ENCODE data around the gene CYTH1.

Gene CYTH1

GRCh38 chr17:78648293-78648692 is 133.8 kb downstream of the CYTH1 start:
- H3K9me3 ChIP-seq (ENCODE audit: control insufficient read depth, insufficient read depth, low read depth, low read length) = no peaks in the 10 kb centered on the region
- ChIA-PET CTCF (no interaction called here), POLR2A (no interaction called here)
- H3K4me1 ChIP-seq (ENCODE audit: control insufficient read depth, insufficient read depth, low read length) = no peaks in the 10 kb centered on the region
- H3K36me3 ChIP-seq (ENCODE audit: control insufficient read depth in 2 of 2, insufficient read depth in 1 of 2, low read length in 2 of 2) = no peaks in the 10 kb centered on the region
- no peak overlapping the region for H3K27ac ChIP-seq (ENCODE audit: extremely low read depth, low read depth, low read length)
- TF ChIP-seq BCL11B (tag by site-specific recombination; IDR thresholded peaks at IDR 0.05; ENCODE audit: low read depth) = no peak
- TF ChIP-seq ZNF521 (tag by site-specific recombination; IDR thresholded peaks at IDR 0.05) = no peak
- no peak for TF ChIP-seq ZSCAN30 (tag by site-specific recombination; IDR thresholded peaks at IDR 0.05)
- no peak for TF ChIP-seq ZNF561 (tag by site-specific recombination; IDR thresholded peaks at IDR 0.05; ENCODE audit: borderline replicate concordance)
- TF ChIP-seq ZBTB7A (tag by site-specific recombination; IDR thresholded peaks at IDR 0.05; ENCODE audit: low read depth) = no peak
- TF ChIP-seq ZNF132 (tag by site-specific recombination; IDR thresholded peaks at IDR 0.05; ENCODE audit: borderline replicate concordance) = no peak
- TF ChIP-seq ZNF514 (tag by site-specific recombination; IDR thresholded peaks at IDR 0.05) = no peak
- TF ChIP-seq ZNF416 (tag by site-specific recombination; IDR thresholded peaks at IDR 0.05) = no peak
- TF ChIP-seq ZSCAN4 (tag by site-specific recombination; IDR thresholded peaks at IDR 0.05) = no peak
- no peak for TF ChIP-seq ZNF248 (tag by site-specific recombination; IDR thresholded peaks at IDR 0.05)
- no peak for TF ChIP-seq PRDM6 (tag by site-specific recombination; IDR thresholded peaks at IDR 0.05)
- TF ChIP-seq ZBTB26 (tag by site-specific recombination; optimal IDR thresholded peaks at IDR 0.05) = no peak
- H3K4me3 ChIP-seq (ENCODE audit: low read depth, low read length) = no peak overlapping the region

DNA sequence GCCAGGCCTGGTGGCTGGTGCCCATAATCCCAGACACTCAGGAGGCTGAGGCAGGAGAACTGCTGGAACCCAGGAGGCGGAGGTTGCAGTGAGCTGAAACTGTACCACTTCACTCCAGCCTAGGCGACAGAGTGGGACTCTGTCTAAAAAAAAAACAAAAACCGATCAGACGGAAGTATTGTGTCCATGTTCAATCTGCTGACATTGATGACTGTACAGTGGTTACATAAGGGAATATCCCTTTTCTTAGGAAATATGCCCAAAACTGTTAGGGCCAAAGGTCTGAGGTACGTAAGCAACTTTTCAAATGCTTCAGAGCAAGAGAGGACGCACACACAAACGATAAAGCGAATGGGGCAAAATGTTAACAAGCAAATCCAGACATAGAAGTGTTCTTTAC is 135.0 kb downstream of the CYTH1 start:
- Histone ChIP-seq H3K4me1 (ENCODE audit: control insufficient read depth, insufficient read depth, low read length) (no peaks in the 10 kb centered on the region), H3K4me3 (ENCODE audit: low read depth, low read length) (no peak overlapping the region), H3K9me3 (ENCODE audit: control insufficient read depth, insufficient read depth, low read depth, low read length) (no peaks in the 10 kb centered on the region), H3K27ac (ENCODE audit: extremely low read depth, low read depth, low read length) (no peak overlapping the region), H3K36me3 (ENCODE audit: control insufficient read depth in 2 of 2, insufficient read depth in 1 of 2, low read length in 2 of 2) (no peaks in the 10 kb centered on the region)
- ChIA-PET CTCF (no interaction called here), POLR2A (no interaction called here)
- TF ChIP-seq ZNF585B (tag by site-specific recombination; IDR thresholded peaks at IDR 0.05) = no peak

GRCh38 chr17:78645421-78646295 is 136.4 kb downstream of the CYTH1 start:
- no peak overlapping the region for H3K27ac ChIP-seq (ENCODE audit: extremely low read depth, low read depth, low read length)
- H3K4me3 ChIP-seq (ENCODE audit: low read depth, low read length) = no peak overlapping the region
- H3K4me1 ChIP-seq (ENCODE audit: control insufficient read depth, insufficient read depth, low read length) = no peaks in the 10 kb centered on the region
- TF ChIP-seq ZNF341 (tag by site-specific recombination; IDR thresholded peaks at IDR 0.05; ENCODE audit: low read depth) (0 out of 2 replicates have a peak, but pooled peaks have one; percentile 23), HOXC10 (CRISPR knock-in tag; IDR thresholded peaks at IDR 0.05) (no peak)
- TF ChIP-seq, protein P1, sequence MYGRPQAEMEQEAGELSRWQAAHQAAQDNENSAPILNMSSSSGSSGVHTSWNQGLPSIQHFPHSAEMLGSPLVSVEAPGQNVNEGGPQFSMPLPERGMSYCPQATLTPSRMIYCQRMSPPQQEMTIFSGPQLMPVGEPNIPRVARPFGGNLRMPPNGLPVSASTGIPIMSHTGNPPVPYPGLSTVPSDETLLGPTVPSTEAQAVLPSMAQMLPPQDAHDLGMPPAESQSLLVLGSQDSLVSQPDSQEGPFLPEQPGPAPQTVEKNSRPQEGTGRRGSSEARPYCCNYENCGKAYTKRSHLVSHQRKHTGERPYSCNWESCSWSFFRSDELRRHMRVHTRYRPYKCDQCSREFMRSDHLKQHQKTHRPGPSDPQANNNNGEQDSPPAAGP (tag by site-specific recombination; IDR thresholded peaks at IDR 0.05) = 0 out of 2 replicates have a peak, but pooled peaks have one; percentile 41
- no peaks in the 10 kb centered on the region for H3K36me3 ChIP-seq (ENCODE audit: control insufficient read depth in 2 of 2, insufficient read depth in 1 of 2, low read length in 2 of 2)
- CTCF ChIA-PET = interaction anchor here (0.6 to 1.4 kb wide), 2 partner anchors 12 to 658 kb away, joined by 3 to 4 read pairs; no protein-coding TSS in a partner anchor
- H3K9me3 ChIP-seq (ENCODE audit: control insufficient read depth, insufficient read depth, low read depth, low read length) = no peaks in the 10 kb centered on the region
- POLR2A ChIA-PET = interaction anchor here (0.6 kb wide), 1 partner anchor 687 kb away, joined by 4 read pairs; the partner anchor contains the start of gene TNRC6C

Measured in HEK293 (cell line).